ENCODE data around the gene ARAP1. TPM values are rescaled to one million over a fixed set of nuclear protein-coding genes. Genes with fewer than 3 reads are reported as not detected.

ARAP1 gene
- total RNA-seq, 3 donors from 2014 or later: 85.9 to 109 (median 97.0) TPM

GRCh38 chr11:72740060-72740424 is 12.2 kb downstream of the ARAP1 start:
- no peaks in the 10 kb centered on the region for H3K36me3 ChIP-seq
- H3K27me3 ChIP-seq: no peaks in the 10 kb centered on the region
- no peaks in the 10 kb centered on the region for H3K9me3 ChIP-seq
- no peak overlapping the region for H3K4me3 ChIP-seq
- intact Hi-C loops (cut with DNase I; ENCODE audit: low total_unique reads): no loop called here
- DNase-seq (ENCODE audit: low spot score in 2 of 2): no peak
- TF ChIP-seq POLR2AphosphoS5 (IDR thresholded peaks at IDR 0.05): no peak
- no peak for TF ChIP-seq POLR2A (IDR thresholded peaks at IDR 0.05)
- no peak for TF ChIP-seq CTCF (IDR thresholded peaks at IDR 0.05)
- H3K4me1 ChIP-seq: no peaks in the 10 kb centered on the region
- H3K27ac ChIP-seq: no peak overlapping the region

- H3K27ac ChIP-seq: peak overlapping the region in 1 of 2 donors; percentile 74
- H3K27me3 ChIP-seq: no peaks in the 10 kb centered on the region
- TF ChIP-seq CTCF (IDR thresholded peaks at IDR 0.05) (no peak), POLR2A (IDR thresholded peaks at IDR 0.05) (no peak), POLR2AphosphoS5 (IDR thresholded peaks at IDR 0.05) (no peak)
- H3K36me3 ChIP-seq: no peaks in the 10 kb centered on the region
- intact Hi-C loops (cut with DNase I; ENCODE audit: low total_unique reads): no loop called here
- no peaks in the 10 kb centered on the region for H3K4me1 ChIP-seq
- no peaks in the 10 kb centered on the region for H3K9me3 ChIP-seq
- H3K4me3 ChIP-seq: no peak overlapping the region
- no peak for DNase-seq (ENCODE audit: low spot score in 2 of 2)
Measured at GRCh38 chr11:72739240-72740059, 12.8 kb downstream of the ARAP1 start.

GRCh38 chr11:72738199-72739141 is 13.7 kb downstream of the ARAP1 start:
- peak overlapping the region; percentile 1 to 21 (median 19) for H3K4me3 ChIP-seq
- intact Hi-C loops (cut with DNase I; ENCODE audit: low total_unique reads): no loop called here
- no peak for TF ChIP-seq POLR2A (IDR thresholded peaks at IDR 0.05)
- TF ChIP-seq POLR2AphosphoS5 (IDR thresholded peaks at IDR 0.05): no peak
- no peak for TF ChIP-seq CTCF (IDR thresholded peaks at IDR 0.05)
- peak overlapping the region; percentile 36 to 74 for H3K27ac ChIP-seq
- H3K27me3 ChIP-seq: no peaks in the 10 kb centered on the region
- no peaks in the 10 kb centered on the region for H3K36me3 ChIP-seq
- no peak for DNase-seq (ENCODE audit: low spot score in 2 of 2)
- H3K4me1 ChIP-seq: no peaks in the 10 kb centered on the region
- no peaks in the 10 kb centered on the region for H3K9me3 ChIP-seq

GRCh38 chr11:72737336-72737735 is 14.9 kb downstream of the ARAP1 start:
- Histone ChIP-seq H3K4me1 (no peaks in the 10 kb centered on the region), H3K27me3 (no peaks in the 10 kb centered on the region), H3K9me3 (no peaks in the 10 kb centered on the region), H3K36me3 (no peaks in the 10 kb centered on the region), H3K27ac (peak overlapping the region in 1 of 2 donors; percentile 74), H3K4me3 (no peak overlapping the region)
- no peak for TF ChIP-seq CTCF (IDR thresholded peaks at IDR 0.05)
- TF ChIP-seq POLR2AphosphoS5 (IDR thresholded peaks at IDR 0.05): no peak
- TF ChIP-seq POLR2A (IDR thresholded peaks at IDR 0.05): no peak
- DNase-seq (ENCODE audit: low spot score in 2 of 2): no peak
- intact Hi-C loops (cut with DNase I; ENCODE audit: low total_unique reads): no loop called here
